ENCODE results near the gene MST1.
"Not testable (repeated sequence)": the region's sequence is repeated elsewhere in the genome, so short reads cannot be mapped to it uniquely, and the experiment has no call there.

Gene MST1

GRCh38 chr3:49700453-49701128 lies 11.3 kb upstream of the MST1 start:
- DNase-seq, result no peak

DNA sequence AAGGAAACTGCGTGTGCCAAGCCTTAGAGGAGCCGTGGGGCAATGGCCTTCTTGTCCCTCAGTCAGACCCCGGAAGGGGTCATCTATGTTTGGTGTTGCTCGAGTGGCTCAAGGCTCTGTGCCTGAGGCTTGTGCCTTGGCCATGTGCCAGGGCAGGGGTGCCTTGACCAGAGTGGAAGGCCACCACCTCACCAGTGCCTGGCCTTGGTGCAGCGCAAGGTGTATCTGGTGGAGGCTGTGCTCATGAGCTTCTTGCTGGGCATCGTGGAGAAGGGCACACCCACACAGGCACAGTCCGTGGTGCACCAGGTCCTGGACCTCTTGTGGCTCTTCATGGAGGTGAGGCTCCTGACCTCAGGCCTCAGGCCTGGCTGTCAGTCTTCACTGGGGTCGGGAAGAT lies 10.7 kb upstream of the MST1 start:
- no peak for DNase-seq

GRCh38 chr3:49699281-49699979 lies 10.2 kb upstream of the MST1 start:
- no peak for DNase-seq

DNA sequence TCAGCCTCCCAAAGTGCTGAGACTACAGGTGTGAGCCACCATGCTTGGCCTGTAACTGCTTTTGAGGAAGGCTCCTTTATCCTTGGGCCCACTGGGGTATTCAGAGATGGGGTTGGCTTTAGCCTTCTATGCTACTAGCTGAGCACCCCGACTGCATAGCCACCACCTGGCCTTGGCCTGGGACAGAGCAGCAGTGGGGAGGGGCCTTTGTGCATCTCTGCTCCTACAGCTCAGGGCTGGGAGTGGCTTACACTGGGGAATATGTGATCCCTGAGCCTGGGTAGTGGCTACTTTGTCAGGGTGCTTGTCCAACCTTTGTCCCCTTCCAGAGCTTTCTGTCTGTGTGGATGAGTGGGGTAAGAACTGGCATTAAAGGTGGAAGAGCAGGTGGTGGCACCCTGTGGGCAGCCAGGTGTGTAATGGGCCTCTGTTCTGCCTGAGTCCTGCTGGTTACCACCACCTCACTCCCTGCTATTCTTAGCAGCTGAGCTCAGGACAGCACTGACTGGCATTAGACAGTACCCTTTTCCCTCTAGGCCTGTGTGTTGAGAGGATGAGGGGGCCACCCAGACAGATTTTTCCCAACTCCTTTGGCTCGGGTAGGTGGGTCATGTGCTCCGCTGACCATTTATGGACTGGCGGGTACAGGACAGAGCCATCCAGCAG lies 6.2 kb upstream of the MST1 start:
- DNase-seq, result not testable (repeated sequence)

DNA sequence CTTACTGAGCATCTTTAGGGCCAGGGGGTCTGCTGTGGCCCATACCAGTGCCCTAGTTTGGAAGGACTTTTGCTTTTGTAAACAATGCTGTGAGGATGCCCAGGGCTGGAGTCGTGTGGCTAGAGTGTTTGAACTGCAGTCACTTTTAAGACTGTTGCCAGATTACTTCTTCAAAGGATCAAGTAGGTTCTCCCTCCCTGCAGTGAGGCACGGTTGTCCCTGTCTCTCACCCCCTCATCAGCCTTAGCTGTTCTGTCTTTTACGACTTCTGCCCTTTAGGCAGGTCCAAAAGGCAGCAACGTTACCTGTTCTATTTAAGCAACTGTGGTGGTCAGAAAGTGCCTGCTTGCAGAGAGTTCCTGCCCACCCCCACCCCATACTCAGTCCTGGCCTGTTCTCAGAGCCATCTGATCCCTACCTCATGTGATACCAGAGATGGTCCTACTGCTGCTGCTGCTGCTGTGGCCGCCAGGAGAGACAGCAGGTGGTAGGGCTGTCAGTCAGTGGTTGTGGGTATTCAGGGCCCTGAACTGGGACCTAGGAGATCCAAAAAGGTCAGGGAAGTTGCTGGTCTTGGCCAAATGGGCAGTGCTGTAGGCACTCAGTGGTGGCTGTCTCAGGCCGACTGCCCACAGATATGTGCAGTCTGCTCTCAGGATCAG lies 5.3 kb upstream of the MST1 start:
- not testable (repeated sequence) for DNase-seq

- not testable (repeated sequence) for DNase-seq
Measured at GRCh38 chr3:49691481-49691880, 2.2 kb upstream of the MST1 start.

GRCh38 chr3:49690856-49691255 lies 1.6 kb upstream of the MST1 start:
- DNase-seq, result not testable (repeated sequence)

DNA sequence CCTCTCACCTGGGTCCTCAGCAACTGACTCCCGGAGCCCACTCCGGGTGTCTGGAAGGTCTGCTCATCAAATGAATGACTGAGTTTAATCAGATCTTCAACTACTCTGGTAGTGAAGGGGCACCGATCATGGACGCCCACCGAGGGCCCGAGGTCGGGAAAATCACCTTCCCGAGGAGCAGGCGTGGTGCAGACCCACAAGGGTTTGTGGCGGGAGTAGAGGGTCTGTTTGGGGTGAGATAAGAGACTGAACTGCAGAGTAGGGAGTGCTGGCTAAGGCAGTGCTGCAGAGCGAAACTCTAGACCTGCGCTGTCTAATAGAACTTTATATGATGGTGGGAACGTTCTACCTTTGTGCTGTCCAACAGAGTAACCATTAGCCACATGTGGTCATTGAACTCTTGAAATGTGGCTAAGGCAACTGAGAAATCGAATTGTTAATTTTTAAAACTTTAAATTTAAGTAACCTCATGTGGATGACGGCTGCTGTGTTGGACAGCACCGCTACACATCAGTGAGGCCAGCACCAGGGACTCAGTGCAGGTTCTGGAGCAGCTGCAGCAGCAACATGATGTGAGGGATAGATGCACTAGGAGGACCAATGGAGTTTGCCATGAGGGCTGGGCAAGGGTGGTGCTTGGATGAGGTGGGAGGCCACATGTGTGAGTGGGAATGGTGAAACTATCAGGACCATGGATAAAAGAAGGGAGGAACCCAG lies 792 bp upstream of the MST1 start:
- DNase-seq, result not testable (repeated sequence)

DNA sequence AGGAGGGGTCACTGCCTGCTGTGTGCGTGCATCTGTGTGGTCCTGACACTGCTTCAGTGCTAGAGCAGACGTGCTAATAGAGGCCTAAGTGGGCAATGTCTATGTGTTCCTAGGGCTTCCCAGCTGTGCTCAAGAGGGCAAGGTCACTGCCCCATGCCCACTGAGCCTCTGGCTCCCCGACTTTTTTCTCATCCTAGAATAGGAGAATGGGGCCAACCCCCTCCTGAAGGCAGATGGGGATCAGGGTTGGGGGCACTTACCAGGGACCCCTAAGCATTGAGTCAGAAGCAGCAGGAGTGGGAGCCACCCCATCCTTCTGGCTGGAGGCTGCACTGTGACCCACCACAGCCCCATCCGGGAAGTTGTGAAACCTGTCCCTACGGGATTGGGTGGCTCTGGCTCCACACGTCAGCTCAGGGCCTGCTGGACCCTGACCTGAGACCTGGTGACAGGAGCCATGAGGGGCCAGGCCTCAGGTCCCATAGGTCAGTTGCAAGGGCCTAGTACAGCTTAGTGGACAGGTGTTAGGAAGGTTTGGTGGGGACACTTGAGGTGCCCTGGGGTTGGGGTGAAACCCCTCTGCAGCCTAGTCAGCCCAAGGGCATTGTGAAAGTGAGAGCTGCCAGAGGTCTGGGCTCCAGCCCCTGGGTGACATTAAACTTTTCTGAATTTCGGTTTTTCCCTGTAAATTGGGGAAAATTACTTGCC lies 782 bp downstream of the MST1 start:
- DNase-seq, result not testable (repeated sequence)

GRCh38 chr3:49687424-49687795 lies 1.9 kb downstream of the MST1 start:
- not testable (repeated sequence) for DNase-seq

- DNase-seq, result not testable (repeated sequence)
Measured at GRCh38 chr3:49686769-49687423, 2.4 kb downstream of the MST1 start.

- DNase-seq, result not testable (repeated sequence)
Measured at GRCh38 chr3:49686346-49686745, 2.9 kb downstream of the MST1 start.

DNA sequence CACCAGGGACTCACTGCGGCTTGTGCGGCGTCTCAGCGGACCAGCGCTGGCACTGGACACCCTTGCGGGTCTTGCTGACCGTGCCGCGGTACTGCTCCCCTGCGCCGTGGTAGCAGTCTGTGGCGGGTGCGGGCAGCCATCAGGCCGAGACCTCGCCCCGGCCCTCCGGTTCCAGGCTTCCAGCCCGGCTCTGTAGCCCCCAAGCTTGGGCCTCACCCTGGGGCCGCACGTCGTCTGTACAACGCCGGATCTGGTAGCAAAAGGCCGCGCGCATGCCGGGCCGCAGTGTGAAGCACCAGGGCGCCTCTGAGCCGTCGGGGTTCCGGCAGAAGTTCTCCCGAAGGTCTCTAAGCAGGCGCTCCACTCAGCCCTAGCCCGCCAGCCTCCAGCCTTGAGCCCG lies 3.4 kb downstream of the MST1 start:
- not testable (repeated sequence) for DNase-seq

DNA sequence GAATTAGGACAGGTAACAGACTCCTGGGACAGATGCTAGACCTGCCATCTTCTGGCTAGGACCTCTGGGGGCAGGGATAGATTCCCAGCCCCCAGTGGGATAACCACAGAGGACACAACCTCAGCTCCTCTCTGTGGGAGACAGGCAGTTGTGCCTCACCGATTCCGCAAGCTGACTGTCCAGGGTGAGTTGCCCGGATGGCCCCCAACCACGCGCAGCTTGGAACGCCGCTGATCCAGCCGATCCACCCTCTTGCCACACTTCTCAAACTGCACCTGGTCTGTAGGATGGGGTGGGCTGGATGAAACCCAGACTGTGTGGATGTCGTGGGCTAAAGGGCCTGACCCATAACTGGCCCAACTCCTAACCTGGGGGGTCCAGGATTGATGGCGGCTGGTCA lies 4.2 kb downstream of the MST1 start:
- DNase-seq, result not testable (repeated sequence)

DNA sequence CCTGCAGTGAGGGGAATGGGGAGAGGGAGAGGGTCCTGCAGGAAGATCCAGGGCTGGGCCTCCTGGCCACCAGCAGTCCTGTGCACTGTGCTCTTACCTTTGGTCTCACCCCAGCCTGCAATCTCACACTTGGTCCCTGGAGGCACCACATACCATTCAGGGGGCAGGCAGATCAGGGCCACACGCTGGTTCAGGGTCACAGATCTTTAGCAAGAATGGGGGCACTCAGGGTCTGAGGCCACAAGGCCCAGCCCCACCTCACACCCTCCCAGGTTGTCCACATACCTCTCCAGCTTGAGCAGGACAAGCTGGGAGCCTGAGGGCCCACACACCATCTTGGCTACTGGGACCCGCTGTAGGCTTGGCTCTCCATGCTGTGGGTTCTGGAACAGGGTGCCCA lies 4.8 kb downstream of the MST1 start:
- not testable (repeated sequence) for DNase-seq

DNA sequence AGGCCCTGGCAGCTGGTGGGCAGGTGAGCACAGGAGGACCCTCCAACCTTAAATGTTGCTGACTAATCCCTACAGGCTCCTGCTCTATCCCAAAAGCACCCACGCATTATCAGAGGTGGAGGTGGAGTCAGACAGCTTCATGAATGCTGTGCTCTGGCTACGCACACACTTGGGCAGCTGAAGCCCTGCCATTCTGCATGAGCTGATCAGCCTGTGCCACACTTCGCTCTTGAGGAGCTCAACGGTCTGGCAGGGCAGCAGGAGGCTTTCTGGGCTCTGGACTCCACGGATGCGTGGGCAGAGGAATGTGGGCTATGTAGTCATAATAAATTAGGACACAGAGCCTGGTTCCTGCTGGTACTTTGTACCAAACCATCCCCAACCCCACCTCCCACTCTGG lies 6.1 kb downstream of the MST1 start:
- no peak for DNase-seq

DNA sequence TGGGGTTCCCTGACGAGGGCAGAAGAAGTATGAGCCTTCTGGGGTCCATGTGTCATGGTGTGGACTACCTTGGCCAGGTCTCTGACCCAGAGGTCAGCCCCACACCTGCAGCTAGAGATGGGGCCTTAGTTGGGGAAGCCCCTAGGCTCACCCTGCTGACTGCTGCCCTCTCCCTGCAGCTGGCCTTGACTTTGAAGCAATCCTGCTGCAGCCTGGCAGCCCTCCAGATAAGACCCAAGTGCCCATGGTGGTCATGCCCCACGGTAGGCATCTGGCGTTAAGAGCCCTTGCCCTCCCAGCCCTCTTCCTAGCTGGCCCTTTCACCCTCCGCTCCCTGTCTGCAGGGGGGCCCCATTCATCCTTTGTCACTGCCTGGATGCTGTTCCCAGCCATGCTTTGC lies 7.7 kb downstream of the MST1 start:
- DNase-seq, result no peak

- no peak for DNase-seq
Measured at GRCh38 chr3:49681232-49681522, 8.1 kb downstream of the MST1 start.

DNA sequence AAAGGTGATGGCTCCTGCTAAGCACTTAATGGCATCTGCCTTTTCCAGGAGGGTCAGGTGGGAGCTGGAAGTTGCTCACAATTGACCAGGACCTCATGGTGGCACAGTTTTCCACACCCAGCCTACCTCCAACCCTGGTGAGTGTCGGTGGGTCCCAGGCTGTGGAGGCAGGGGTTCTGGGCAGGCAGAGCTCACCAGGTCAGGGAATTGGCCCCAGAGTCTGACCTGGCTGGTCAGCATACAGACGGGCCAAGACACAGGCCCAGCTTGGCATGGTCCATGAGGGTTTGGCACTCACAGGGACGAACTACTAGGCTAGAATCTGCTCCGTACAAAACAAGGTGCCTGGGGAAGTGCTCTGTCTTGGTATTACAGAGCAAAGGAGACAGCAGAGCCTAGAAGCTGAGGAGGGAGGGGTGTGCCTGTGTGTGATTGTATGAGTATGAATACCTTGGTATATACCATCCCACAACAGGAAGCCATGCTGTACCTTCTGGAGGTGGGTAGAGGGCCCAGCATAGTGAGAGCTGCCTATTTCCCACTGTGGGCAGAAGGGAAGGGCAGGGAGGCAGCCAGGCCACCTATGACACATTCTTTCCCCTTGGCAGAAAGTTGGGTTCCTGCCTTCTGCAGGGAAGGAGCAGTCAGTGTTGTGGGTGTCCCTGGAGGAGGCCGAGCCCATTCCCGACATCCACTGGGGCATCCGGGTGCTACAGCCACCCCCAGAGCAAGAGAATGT lies 8.6 kb downstream of the MST1 start:
- DNase-seq, result no peak

DNA sequence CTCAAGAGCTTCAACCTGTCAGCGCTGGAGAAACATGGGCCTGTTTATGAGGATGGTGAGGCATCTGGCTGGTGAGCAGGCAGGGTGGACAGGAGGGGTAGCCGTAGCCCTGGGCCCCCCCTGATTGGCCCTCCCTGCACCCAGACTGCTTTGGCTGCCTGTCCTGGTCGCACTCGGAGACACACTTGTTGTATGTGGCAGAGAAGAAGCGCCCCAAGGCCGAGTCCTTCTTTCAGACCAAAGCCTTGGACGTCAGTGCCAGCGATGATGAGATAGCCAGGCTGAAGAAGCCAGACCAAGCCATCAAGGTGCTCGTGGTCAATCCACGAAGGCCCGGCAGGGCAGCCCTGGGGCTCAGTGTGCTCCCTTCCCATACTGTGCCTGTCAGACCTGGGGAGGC lies 13.4 kb downstream of the MST1 start:
- no peak for DNase-seq

- DNase-seq, result no peak
Measured at GRCh38 chr3:49674497-49674983, 14.7 kb downstream of the MST1 start.

Data from NCI-H2029 (cell line).